Bronchial epithelial cell (primary cell): ENCODE data around the gene ATAT1. TPM values are rescaled to one million over a fixed set of nuclear protein-coding genes. Genes with fewer than 3 reads are reported as not detected.

Experiments
- DNase-seq: peaks from one replicate; pipeline ENCODE4 v3.0.0-alpha.2; 2010; ENCODE audit warnings: low read depth
- FAIRE-seq: peaks from 2 replicates; lab custom pipeline; 2011; peaks lifted over from hg19 to GRCh38; lab: Jason Lieb, UNC
- H3K27me3 ChIP-seq: 2 replicates; pipeline ENCODE4 v1.5.1; 2011; ENCODE audit warnings: low read length; ENCODE audit not compliant: control insufficient read depth, insufficient read depth
- H3K36me3 ChIP-seq: 2 replicates; pipeline ENCODE4 v1.5.1; 2011; ENCODE audit warnings: low read length; ENCODE audit not compliant: control insufficient read depth, insufficient read depth
- H3K4me3 ChIP-seq: 2 replicates; pipeline ENCODE4 v1.5.1; 2011; ENCODE audit warnings: mild to moderate bottlenecking, low read depth, low read length, control low read depth
- CTCF ChIP-seq: IDR thresholded peaks from 2 replicates; pipeline ENCODE4 v1.5.1; 2011; ENCODE audit warnings: mild to moderate bottlenecking, moderate library complexity, low read length, control low read depth, inconsistent platforms; ENCODE audit not compliant: insufficient read depth, severe bottlenecking
- total RNA-seq: library from RNA; depleted of rRNA; stranded (reverse); fragments of >200 nt; gene quantifications from 2 replicates; pipeline ENCODE4 v1.2.1, GENCODE V29; 2014

The ATAT1 gene
- total RNA-seq, 1 donor from 2014 or later = 2.9 TPM

- peak; percentile 82 for TF ChIP-seq CTCF
- Histone ChIP-seq H3K27me3 (no peaks in the 10 kb centered on the region), H3K4me3 (peak within 1 kb of the TSS; percentile 81), H3K36me3 (peaks cover 20% of the 10 kb centered on the region)
- FAIRE-seq (no peak), DNase-seq (peak; percentile 95)
These were observed 46.0 kb downstream of the ATAT1 start, which contains the start of gene DHX16 for GRCh38 chr6:30672445-30673253. Gene DHX16 (minus strand): TSS chr6:30673006. CDS start chr6:30672841, 165 bp downstream.

GRCh38 chr6:30676660-30677285, 50.1 kb downstream of the ATAT1 start:
- no peak for TF ChIP-seq CTCF
- peaks cover 17% of the 10 kb centered on the region for H3K36me3 ChIP-seq
- H3K27me3 ChIP-seq = no peaks in the 10 kb centered on the region
- H3K4me3 ChIP-seq = no peak overlapping the region
- FAIRE-seq (no peak), DNase-seq (no peak)

- FAIRE-seq = no peak
- peak; percentile 97 for TF ChIP-seq CTCF
- DNase-seq = peak; percentile 54
- H3K27me3 ChIP-seq = no peaks in the 10 kb centered on the region
- H3K4me3 ChIP-seq = no peak overlapping the region
- H3K36me3 ChIP-seq = peaks cover 19% of the 10 kb centered on the region
These were observed 52.5 kb downstream of the ATAT1 start for GRCh38 chr6:30678964-30679726.

DNA sequence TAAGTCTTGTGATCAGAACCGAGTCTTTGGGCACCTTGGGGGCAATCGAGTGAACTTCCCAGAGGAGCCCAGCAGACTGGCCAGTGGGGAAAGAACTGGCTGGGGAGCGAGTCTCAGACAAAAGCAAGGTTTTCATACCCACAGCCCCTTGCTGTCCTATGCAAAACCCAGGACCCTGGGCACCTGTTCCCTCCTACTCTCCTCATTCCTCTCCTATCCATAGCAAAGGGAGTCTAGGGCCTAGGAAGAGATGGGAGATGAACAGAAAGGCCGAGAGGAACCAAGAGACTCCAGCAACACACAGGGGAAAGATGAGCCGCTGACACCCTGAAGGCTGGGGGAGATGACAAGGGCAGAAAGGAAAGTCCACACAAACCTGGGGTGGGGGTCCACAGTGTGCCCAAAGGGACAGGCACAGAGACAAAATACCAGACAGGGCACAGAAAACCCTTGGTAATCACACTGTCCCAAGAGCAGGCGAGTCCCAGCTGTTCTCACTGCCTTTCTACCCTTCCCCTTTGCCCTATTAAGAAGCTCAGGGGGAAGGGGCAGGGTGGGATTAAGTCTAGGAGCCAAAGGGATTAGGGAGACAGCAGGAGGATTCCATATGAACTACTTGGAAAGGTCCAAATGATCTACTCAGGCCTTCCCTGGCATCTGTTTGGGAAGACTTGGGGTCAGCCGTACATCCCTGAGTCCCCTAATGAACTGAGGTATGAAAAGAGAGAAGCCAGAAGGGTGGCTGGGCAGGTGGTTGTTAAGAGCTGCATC, 53.3 kb downstream of the ATAT1 start:
- Histone ChIP-seq H3K36me3 (peaks cover 20% of the 10 kb centered on the region), H3K4me3 (no peak overlapping the region), H3K27me3 (no peaks in the 10 kb centered on the region)
- FAIRE-seq (no peak), DNase-seq (no peak)
- no peak for TF ChIP-seq CTCF

DNA sequence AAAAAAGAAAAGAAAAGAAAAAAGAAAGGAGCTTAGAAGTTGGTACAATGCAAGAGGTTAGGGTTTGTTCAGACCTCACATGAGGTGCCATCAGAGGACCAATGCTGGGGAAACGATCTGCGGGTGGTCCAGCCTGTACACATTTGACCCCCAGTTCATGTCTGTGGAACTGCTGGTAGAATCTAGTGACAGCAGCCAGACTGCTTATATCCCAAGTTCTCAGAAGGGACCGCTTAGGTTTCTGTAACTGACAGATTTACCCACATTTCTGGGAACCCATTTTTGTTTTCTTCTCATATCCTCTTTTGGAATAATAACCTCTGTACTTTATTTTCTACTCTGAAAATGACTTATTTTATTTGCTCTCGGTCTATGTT, 55.1 kb downstream of the ATAT1 start:
- H3K36me3 ChIP-seq = peaks cover 16% of the 10 kb centered on the region
- FAIRE-seq (no peak), DNase-seq (no peak)
- H3K4me3 ChIP-seq = no peak overlapping the region
- no peak for TF ChIP-seq CTCF
- no peaks in the 10 kb centered on the region for H3K27me3 ChIP-seq
